ENCODE measurements around the gene PRPF6. TPM values are rescaled to one million over a fixed set of nuclear protein-coding genes. Genes with fewer than 3 reads are reported as not detected.

The PRPF6 gene
- polyA plus RNA-seq, 3 donors, result 29.1 to 47.7 (median 34.5) TPM

- no peak for DNase-seq
- 92% methylated on average over 4 of the region's 10 CpGs for WGBS (ENCODE audit: insufficient coverage)
- Mint-ChIP-seq H3K4me3 (peak within 1 kb of the TSS in 1 of 2 donors; percentile 35), H3K36me3 (peaks cover 34 to 41% of the 10 kb centered on the region in 2 donors), H3K4me1 (peaks cover 8% of the 10 kb centered on the region), H3K27ac (no peak within 1 kb of the TSS), H3K9me3 (peaks cover 0 to 4% (median 2%) of the 10 kb centered on the region in 7 donors), H3K27me3 (ENCODE audit: low read depth in 3 of 3) (peaks cover 40 to 51% (median 43%) of the 10 kb centered on the region in 3 donors)
- no peak within 1 kb of the TSS for H3K4me2 ChIP-seq (replicated peaks; ENCODE audit: extremely low read depth, low read length, poor library complexity, severe bottlenecking)
- intact Hi-C loops (cut with micrococcal nuclease), result no loop called here
- H3K27me3 ChIP-seq (ENCODE audit: control insufficient read depth in 2 of 2, insufficient read depth in 2 of 2, low read length in 2 of 2), result peaks cover 12 to 43% of the 10 kb centered on the region in 2 donors
- peaks cover 11 to 24% of the 10 kb centered on the region in 2 donors for H3K4me1 ChIP-seq (ENCODE audit: control insufficient read depth in 1 of 2, insufficient read depth in 2 of 2, low read length in 2 of 2)
- no peaks in the 10 kb centered on the region for H3K79me2 ChIP-seq (ENCODE audit: insufficient read depth, low read length)
- H3K36me3 ChIP-seq (replicated peaks in 1 of 2; ENCODE audit: control insufficient read depth in 1 of 2, insufficient read depth in 2 of 2, low read length in 2 of 2), result peaks cover 24 to 45% of the 10 kb centered on the region in 2 donors
- TF ChIP-seq CTCF (IDR thresholded peaks at IDR 0.05), result no peak
- H3K9ac ChIP-seq (ENCODE audit: insufficient read depth, low read length, poor library complexity, severe bottlenecking), result no peak within 1 kb of the TSS
- no peak within 1 kb of the TSS for H3K4me3 ChIP-seq (replicated peaks in 1 of 3; ENCODE audit: low read depth in 2 of 3, low read length in 3 of 3)
- H4K20me1 ChIP-seq (ENCODE audit: insufficient read depth, low read length), result no peaks in the 10 kb centered on the region
- H2AFZ ChIP-seq (ENCODE audit: insufficient read depth, low read depth, low read length, poor library complexity, severe bottlenecking), result no peak within 1 kb of the TSS
- no peaks in the 10 kb centered on the region for H3K9me3 ChIP-seq (replicated peaks in 1 of 2; ENCODE audit: control insufficient read depth in 1 of 2, insufficient read depth in 1 of 2, low read length in 2 of 2)
- no peak within 1 kb of the TSS for H3K27ac ChIP-seq (ENCODE audit: low read depth in 1 of 2, low read length in 2 of 2)
These were observed 55.0 kb downstream of the PRPF6 start, which contains the start of gene C20orf204 for GRCh38 chr20:64035933-64036345. TSS of gene C20orf204 (plus strand) at chr20:64036182. CDS start at chr20:64036324, 142 bp downstream.

GRCh38 chr20:64036346-64037198 lies 55.6 kb downstream of the PRPF6 start:
- peaks cover 29 to 34% of the 10 kb centered on the region in 2 donors for H3K36me3 Mint-ChIP-seq
- H2AFZ ChIP-seq (ENCODE audit: insufficient read depth, low read depth, low read length, poor library complexity, severe bottlenecking), result no peak overlapping the region
- H3K36me3 ChIP-seq (replicated peaks in 1 of 2; ENCODE audit: control insufficient read depth in 1 of 2, insufficient read depth in 2 of 2, low read length in 2 of 2), result peaks cover 20 to 38% of the 10 kb centered on the region in 2 donors
- no peaks in the 10 kb centered on the region for H4K20me1 ChIP-seq (ENCODE audit: insufficient read depth, low read length)
- H3K27me3 ChIP-seq (ENCODE audit: control insufficient read depth in 2 of 2, insufficient read depth in 2 of 2, low read length in 2 of 2), result peaks cover 18 to 50% of the 10 kb centered on the region in 2 donors
- no peak overlapping the region for H3K4me2 ChIP-seq (replicated peaks; ENCODE audit: extremely low read depth, low read length, poor library complexity, severe bottlenecking)
- intact Hi-C loops (cut with micrococcal nuclease), result no loop called here
- H3K79me2 ChIP-seq (ENCODE audit: insufficient read depth, low read length), result no peaks in the 10 kb centered on the region
- H3K9me3 Mint-ChIP-seq, result peaks cover 0 to 4% (median 2%) of the 10 kb centered on the region in 7 donors
- DNase-seq, result no peak
- H3K9me3 ChIP-seq (replicated peaks in 1 of 2; ENCODE audit: control insufficient read depth in 1 of 2, insufficient read depth in 1 of 2, low read length in 2 of 2), result no peaks in the 10 kb centered on the region
- H3K9ac ChIP-seq (ENCODE audit: insufficient read depth, low read length, poor library complexity, severe bottlenecking), result no peak overlapping the region
- H3K27me3 Mint-ChIP-seq (ENCODE audit: low read depth in 3 of 3), result peaks cover 46 to 58% (median 50%) of the 10 kb centered on the region in 3 donors
- H3K4me3 Mint-ChIP-seq, result peak overlapping the region in 1 of 2 donors; percentile 35
- no peak overlapping the region for H3K27ac ChIP-seq (ENCODE audit: low read depth in 1 of 2, low read length in 2 of 2)
- no peak overlapping the region for H3K27ac Mint-ChIP-seq
- peaks cover 14% of the 10 kb centered on the region for H3K4me1 Mint-ChIP-seq
- H3K4me1 ChIP-seq (ENCODE audit: control insufficient read depth in 1 of 2, insufficient read depth in 2 of 2, low read length in 2 of 2), result peaks cover 16 to 30% of the 10 kb centered on the region in 2 donors
- no peak for TF ChIP-seq CTCF (IDR thresholded peaks at IDR 0.05)
- no peak overlapping the region for H3K4me3 ChIP-seq (replicated peaks in 1 of 3; ENCODE audit: low read depth in 2 of 3, low read length in 3 of 3)
- WGBS (ENCODE audit: insufficient coverage), result 42% methylated on average over 10 of the region's 17 CpGs

Data from CD14-positive monocyte (primary cell).